ENCODE measurements around the gene CEP41. TPM values are rescaled to one million over a fixed set of nuclear protein-coding genes. Genes with fewer than 3 reads are reported as not detected.

CEP41 gene
- polyA plus RNA-seq, 1 donor from 2014 or later: 47.0 TPM

DNA sequence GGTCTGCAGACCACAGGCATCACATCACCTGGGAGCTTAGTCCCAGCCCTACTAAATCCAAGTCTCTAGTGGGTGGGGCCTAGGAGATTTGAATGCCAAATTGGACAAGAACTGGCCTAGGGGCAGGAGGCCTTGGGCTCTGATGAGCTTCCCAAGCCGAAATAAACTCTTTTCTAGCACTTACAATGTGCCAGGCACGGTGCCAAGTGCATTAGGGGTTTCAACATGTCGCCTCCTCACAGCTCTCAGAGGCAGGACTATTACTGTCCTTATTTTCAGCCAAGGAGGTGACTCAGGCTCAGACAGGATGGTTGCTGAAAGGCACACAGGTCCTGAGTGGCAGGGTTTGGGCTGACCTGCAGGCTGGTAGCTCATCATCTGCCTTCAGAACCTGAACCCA, 69.8 kb downstream of the CEP41 start:
- Histone ChIP-seq H2AFZ (ENCODE audit: low read depth, low read length) (no peak overlapping the region), H4K20me1 (ENCODE audit: insufficient read depth) (no peaks in the 10 kb centered on the region), H3F3A (ENCODE audit: insufficient read depth, low read length, poor library complexity, severe bottlenecking) (no peaks in the 10 kb centered on the region), H3K9ac (ENCODE audit: low read length) (no peak overlapping the region), H3K4me2 (ENCODE audit: low read length) (no peak overlapping the region), H3K4me3 (ENCODE audit: low read length) (no peak overlapping the region), H3K36me3 (ENCODE audit: insufficient read depth, low read length) (no peaks in the 10 kb centered on the region), H3K9me3 (ENCODE audit: low read length) (no peaks in the 10 kb centered on the region), H3K79me2 (replicated peaks; ENCODE audit: insufficient read depth, low read length) (no peaks in the 10 kb centered on the region), H3K27me3 (ENCODE audit: insufficient read depth, low read depth, low read length) (no peaks in the 10 kb centered on the region), H3K9me2 (ENCODE audit: insufficient read depth, low read length) (no peaks in the 10 kb centered on the region), H3K27ac (ENCODE audit: low read length) (no peak overlapping the region)
- TF ChIP-seq, protein P1, sequence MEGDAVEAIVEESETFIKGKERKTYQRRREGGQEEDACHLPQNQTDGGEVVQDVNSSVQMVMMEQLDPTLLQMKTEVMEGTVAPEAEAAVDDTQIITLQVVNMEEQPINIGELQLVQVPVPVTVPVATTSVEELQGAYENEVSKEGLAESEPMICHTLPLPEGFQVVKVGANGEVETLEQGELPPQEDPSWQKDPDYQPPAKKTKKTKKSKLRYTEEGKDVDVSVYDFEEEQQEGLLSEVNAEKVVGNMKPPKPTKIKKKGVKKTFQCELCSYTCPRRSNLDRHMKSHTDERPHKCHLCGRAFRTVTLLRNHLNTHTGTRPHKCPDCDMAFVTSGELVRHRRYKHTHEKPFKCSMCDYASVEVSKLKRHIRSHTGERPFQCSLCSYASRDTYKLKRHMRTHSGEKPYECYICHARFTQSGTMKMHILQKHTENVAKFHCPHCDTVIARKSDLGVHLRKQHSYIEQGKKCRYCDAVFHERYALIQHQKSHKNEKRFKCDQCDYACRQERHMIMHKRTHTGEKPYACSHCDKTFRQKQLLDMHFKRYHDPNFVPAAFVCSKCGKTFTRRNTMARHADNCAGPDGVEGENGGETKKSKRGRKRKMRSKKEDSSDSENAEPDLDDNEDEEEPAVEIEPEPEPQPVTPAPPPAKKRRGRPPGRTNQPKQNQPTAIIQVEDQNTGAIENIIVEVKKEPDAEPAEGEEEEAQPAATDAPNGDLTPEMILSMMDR (IDR thresholded peaks at IDR 0.05; ENCODE audit: poor library complexity, severe bottlenecking): no peak
- TF ChIP-seq RAD21 (conservative IDR thresholded peaks at IDR 0.05) (no peak), MXI1 (conservative IDR thresholded peaks at IDR 0.05; ENCODE audit: poor library complexity, severe bottlenecking) (no peak), TAF1 (IDR thresholded peaks at IDR 0.05; ENCODE audit: low read depth) (no peak), SMC3 (conservative IDR thresholded peaks at IDR 0.05; ENCODE audit: poor library complexity) (no peak), EZH2 (IDR thresholded peaks at IDR 0.05; ENCODE audit: borderline replicate concordance, insufficient read depth, low read length, poor library complexity, severe bottlenecking) (no peak), POLR2AphosphoS5 (IDR thresholded peaks at IDR 0.05) (no peak), EP300 (conservative IDR thresholded peaks at IDR 0.05; ENCODE audit: poor library complexity, severe bottlenecking) (no peak)
- TF ChIP-seq, protein P2, sequence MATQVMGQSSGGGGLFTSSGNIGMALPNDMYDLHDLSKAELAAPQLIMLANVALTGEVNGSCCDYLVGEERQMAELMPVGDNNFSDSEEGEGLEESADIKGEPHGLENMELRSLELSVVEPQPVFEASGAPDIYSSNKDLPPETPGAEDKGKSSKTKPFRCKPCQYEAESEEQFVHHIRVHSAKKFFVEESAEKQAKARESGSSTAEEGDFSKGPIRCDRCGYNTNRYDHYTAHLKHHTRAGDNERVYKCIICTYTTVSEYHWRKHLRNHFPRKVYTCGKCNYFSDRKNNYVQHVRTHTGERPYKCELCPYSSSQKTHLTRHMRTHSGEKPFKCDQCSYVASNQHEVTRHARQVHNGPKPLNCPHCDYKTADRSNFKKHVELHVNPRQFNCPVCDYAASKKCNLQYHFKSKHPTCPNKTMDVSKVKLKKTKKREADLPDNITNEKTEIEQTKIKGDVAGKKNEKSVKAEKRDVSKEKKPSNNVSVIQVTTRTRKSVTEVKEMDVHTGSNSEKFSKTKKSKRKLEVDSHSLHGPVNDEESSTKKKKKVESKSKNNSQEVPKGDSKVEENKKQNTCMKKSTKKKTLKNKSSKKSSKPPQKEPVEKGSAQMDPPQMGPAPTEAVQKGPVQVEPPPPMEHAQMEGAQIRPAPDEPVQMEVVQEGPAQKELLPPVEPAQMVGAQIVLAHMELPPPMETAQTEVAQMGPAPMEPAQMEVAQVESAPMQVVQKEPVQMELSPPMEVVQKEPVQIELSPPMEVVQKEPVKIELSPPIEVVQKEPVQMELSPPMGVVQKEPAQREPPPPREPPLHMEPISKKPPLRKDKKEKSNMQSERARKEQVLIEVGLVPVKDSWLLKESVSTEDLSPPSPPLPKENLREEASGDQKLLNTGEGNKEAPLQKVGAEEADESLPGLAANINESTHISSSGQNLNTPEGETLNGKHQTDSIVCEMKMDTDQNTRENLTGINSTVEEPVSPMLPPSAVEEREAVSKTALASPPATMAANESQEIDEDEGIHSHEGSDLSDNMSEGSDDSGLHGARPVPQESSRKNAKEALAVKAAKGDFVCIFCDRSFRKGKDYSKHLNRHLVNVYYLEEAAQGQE (IDR thresholded peaks at IDR 0.05; ENCODE audit: borderline replicate concordance): no peak

DNA sequence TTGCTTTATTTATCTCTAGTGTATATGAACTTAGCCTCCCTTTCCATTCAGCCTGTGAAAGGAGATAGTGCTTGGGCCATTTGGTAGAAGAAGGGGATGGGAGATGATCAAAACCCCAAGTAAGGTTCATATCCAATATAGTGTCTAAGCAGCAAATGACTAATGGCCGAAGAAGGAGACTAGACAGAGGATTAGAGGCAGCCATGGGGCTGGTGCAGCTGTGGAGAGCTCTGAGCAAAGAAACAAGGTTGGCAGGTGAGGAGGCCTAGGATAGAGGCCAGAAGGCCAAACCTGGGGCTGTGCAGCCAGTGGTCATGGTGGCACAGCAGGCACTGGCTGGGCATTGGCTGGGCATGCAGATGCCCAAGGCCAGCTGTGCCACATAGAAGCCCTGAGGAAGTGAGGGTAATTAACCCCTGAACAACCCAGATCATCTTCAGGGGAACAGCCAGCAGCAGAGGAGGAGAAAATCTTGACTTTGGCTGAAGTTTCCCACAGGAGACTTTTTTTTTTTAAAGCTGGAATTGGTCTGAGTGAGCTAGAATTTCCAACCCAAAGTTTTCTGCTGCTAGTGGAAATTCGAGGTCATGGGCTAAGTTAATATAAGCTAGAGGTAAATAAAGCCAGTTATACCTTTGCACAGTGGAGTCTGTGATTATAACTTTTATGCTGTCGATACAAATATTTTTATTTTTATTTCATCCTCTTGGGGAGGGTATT, 70.8 kb downstream of the CEP41 start:
- no peak overlapping the region for H2AFZ ChIP-seq (ENCODE audit: low read depth, low read length)
- no peaks in the 10 kb centered on the region for H3K9me2 ChIP-seq (ENCODE audit: insufficient read depth, low read length)
- peaks cover 2% of the 10 kb centered on the region for H3F3A ChIP-seq (ENCODE audit: insufficient read depth, low read length, poor library complexity, severe bottlenecking)
- no peaks in the 10 kb centered on the region for H3K79me2 ChIP-seq (replicated peaks; ENCODE audit: insufficient read depth, low read length)
- no peaks in the 10 kb centered on the region for H3K9me3 ChIP-seq (ENCODE audit: low read length)
- H3K4me3 ChIP-seq (ENCODE audit: low read length): no peak overlapping the region
- H4K20me1 ChIP-seq (ENCODE audit: insufficient read depth): no peaks in the 10 kb centered on the region
- no peak overlapping the region for H3K9ac ChIP-seq (ENCODE audit: low read length)
- TF ChIP-seq EP300 (conservative IDR thresholded peaks at IDR 0.05; ENCODE audit: poor library complexity, severe bottlenecking) (no peak), MXI1 (conservative IDR thresholded peaks at IDR 0.05; ENCODE audit: poor library complexity, severe bottlenecking) (no peak), EZH2 (IDR thresholded peaks at IDR 0.05; ENCODE audit: borderline replicate concordance, insufficient read depth, low read length, poor library complexity, severe bottlenecking) (no peak), SMC3 (conservative IDR thresholded peaks at IDR 0.05; ENCODE audit: poor library complexity) (no peak), POLR2AphosphoS5 (IDR thresholded peaks at IDR 0.05) (no peak), RAD21 (conservative IDR thresholded peaks at IDR 0.05) (no peak), TAF1 (IDR thresholded peaks at IDR 0.05; ENCODE audit: low read depth) (no peak)
- TF ChIP-seq, protein P1 (IDR thresholded peaks at IDR 0.05; ENCODE audit: poor library complexity, severe bottlenecking): no peak
- TF ChIP-seq, protein P2 (IDR thresholded peaks at IDR 0.05; ENCODE audit: borderline replicate concordance): no peak
- no peaks in the 10 kb centered on the region for H3K36me3 ChIP-seq (ENCODE audit: insufficient read depth, low read length)
- peak overlapping the region; percentile 4 for H3K27ac ChIP-seq (ENCODE audit: low read length)
- no peaks in the 10 kb centered on the region for H3K27me3 ChIP-seq (ENCODE audit: insufficient read depth, low read depth, low read length)
- H3K4me2 ChIP-seq (ENCODE audit: low read length): no peak overlapping the region

Data from neural cell (in vitro differentiated cells).